B cell (primary cell): ENCODE data around the gene MYH10. TPM values are rescaled to one million over a fixed set of nuclear protein-coding genes. Genes with fewer than 3 reads are reported as not detected.

Experiments
- ATAC-seq: fragments of 200-7000 bp; cut with Tn5 transposase; one replicate; pipeline ENCODE4 v1.10.0; 2021; ENCODE audit warnings: low read depth, mild to moderate bottlenecking, moderate number of reproducible peaks, moderate library complexity
- CTCF ChIA-PET: fragments of 350-600 bp; sonication (Branson Sonifier 250); formaldehyde crosslinking; loops from one replicate; lab custom pipeline; 2021; ENCODE audit warnings: antibody characterized with exemption, inconsistent platforms; lab: Charles Lee
- POLR2A ChIA-PET: fragments of 350-600 bp; sonication (Branson Sonifier 250); formaldehyde crosslinking; loops from one replicate; lab custom pipeline; 2021; ENCODE audit warnings: antibody characterized with exemption; lab: Charles Lee
- DNase-seq: peaks from one replicate; pipeline ENCODE4 v3.0.0; 2013
- H2AFZ ChIP-seq: 2 replicates; pipeline ENCODE4 v1.6.1; 2012; ENCODE audit warnings: mild to moderate bottlenecking, low read depth, low read length; ENCODE audit not compliant: insufficient read depth, poor library complexity, severe bottlenecking
- H3K27ac ChIP-seq, 2 donors: 1 replicate in 1 of 2; 2 replicates in 1 of 2; pipeline ENCODE4 v1.5.1; 2012 to 2013; ENCODE audit warnings: low read length in 2 of 2, mild to moderate bottlenecking in 2 of 2, moderate library complexity in 1 of 2
- H3K27me3 ChIP-seq, 4 experiments: fragments of 200-600 bp in 1 of 4; sonication (generic) in 1 of 4; replicated peaks in 1 of 4; 1 replicate in 2 of 4; 2 replicates in 2 of 4; pipeline versions ENCODE4 v1.6.1 to v1.7.0; 2013 to 2016; ENCODE audit warnings: low read length in 3 of 4, mild to moderate bottlenecking in 2 of 4, mixed read lengths in 1 of 4, moderate library complexity in 1 of 4; ENCODE audit not compliant: insufficient read depth in 4 of 4, control insufficient read depth in 3 of 4; ENCODE audit errors: control extremely low read depth in 1 of 4
- H3K36me3 ChIP-seq, 2 experiments: replicated peaks in 1 of 2; 1 replicate in 1 of 2; 2 replicates in 1 of 2; pipeline versions ENCODE4 v1.6.1 to v1.7.1; 2013; ENCODE audit warnings: low read length in 1 of 2; ENCODE audit not compliant: insufficient read depth in 2 of 2, control insufficient read depth in 1 of 2; ENCODE audit errors: control extremely low read depth in 1 of 2, extremely low read depth in 1 of 2
- H3K4me1 ChIP-seq, 2 donors: fragments of 200-600 bp in 1 of 2; sonication (generic) in 1 of 2; 1 replicate in 1 of 2; 2 replicates in 1 of 2; pipeline versions ENCODE4 v1.5.1 to v1.6.1; 2013 to 2017; ENCODE audit warnings: low read length in 2 of 2; ENCODE audit not compliant: control insufficient read depth in 2 of 2, insufficient read depth in 2 of 2
- H3K4me2 ChIP-seq: replicated peaks from 2 replicates; pipeline ENCODE3; 2012; ENCODE audit warnings: mild to moderate bottlenecking, low read depth, low read length; ENCODE audit not compliant: poor library complexity, severe bottlenecking
- H3K4me3 ChIP-seq, 5 experiments: fragments of 200-600 bp in 1 of 5; sonication (generic) in 1 of 5; 1 replicate in 3 of 5; 2 replicates in 2 of 5; pipeline versions ENCODE4 v1.5.1 to v1.7.0; 2011 to 2016; ENCODE audit warnings: low read length in 4 of 5, mild to moderate bottlenecking in 4 of 5, low read depth in 2 of 5, control low read depth in 1 of 5, moderate library complexity in 1 of 5; ENCODE audit not compliant: insufficient read depth in 1 of 5; ENCODE audit errors: control extremely low read depth in 1 of 5, extremely low read depth in 1 of 5
- H3K79me2 ChIP-seq: fragments of 200-600 bp; sonication (generic); one replicate; pipeline ENCODE4 v1.6.0; 2016; ENCODE audit warnings: low read length; ENCODE audit not compliant: control insufficient read depth, insufficient read depth
- H3K9ac ChIP-seq: fragments of 200-600 bp; sonication (generic); 2 replicates; pipeline ENCODE4 v1.6.1; 2017; ENCODE audit warnings: mild to moderate bottlenecking, low read length, moderate library complexity
- H3K9me3 ChIP-seq, 3 donors: one replicate each; pipeline versions ENCODE4 v1.6.1 to v1.7.1; 2013; ENCODE audit warnings: low read length in 2 of 3; ENCODE audit not compliant: control insufficient read depth in 2 of 3, insufficient read depth in 1 of 3; ENCODE audit errors: control extremely low read depth in 1 of 3
- H4K20me1 ChIP-seq: 2 replicates; pipeline ENCODE4 v1.6.0; 2012; ENCODE audit warnings: mild to moderate bottlenecking, low read length; ENCODE audit not compliant: insufficient read depth, control insufficient read depth, poor library complexity, severe bottlenecking
- H3K27ac Mint-ChIP-seq: one replicate; pipeline ENCODE4 v1.8.0; 2021; ENCODE audit warnings: mixed read lengths
- H3K27me3 Mint-ChIP-seq: one replicate; pipeline ENCODE4 v1.8.0; 2021; ENCODE audit warnings: mixed read lengths
- H3K4me1 Mint-ChIP-seq: one replicate; pipeline ENCODE4 v1.8.0; 2021; ENCODE audit warnings: mixed read lengths
- H3K4me3 Mint-ChIP-seq: one replicate; pipeline ENCODE4 v1.8.0; 2021; ENCODE audit warnings: mixed read lengths
- H3K9me3 Mint-ChIP-seq: one replicate; pipeline ENCODE4 v1.8.0; 2022; ENCODE audit warnings: mixed read lengths; ENCODE audit not compliant: insufficient read depth
- CTCF ChIP-seq: fragments of 200-600 bp; IDR thresholded peaks from one replicate; pipeline ENCODE4 v1.8.0; 2022; ENCODE audit warnings: antibody characterized with exemption, mild to moderate bottlenecking
- EZH2 ChIP-seq: IDR thresholded peaks from 2 replicates; pipeline ENCODE4 v1.6.1; 2012; ENCODE audit warnings: borderline replicate concordance, low read depth, mild to moderate bottlenecking, moderate library complexity, low read length; ENCODE audit not compliant: insufficient read depth, poor library complexity, severe bottlenecking
- WGBS: methylation state at CpG from one replicate; pipeline ENCODE4 v1.1.5; 2013; ENCODE audit warnings: missing lambda C conversion rate; ENCODE audit not compliant: insufficient coverage; 5-methylcytosine and 5-hydroxymethylcytosine counted together
- intact Hi-C: fragments of 100-400 bp; cut with micrococcal nuclease; formaldehyde crosslinking; loops from one replicate; pipeline ENCODE4 v1.10.0; 2022
- polyA plus RNA-seq: library from polyadenylated mRNA; depleted of rRNA; stranded (reverse); fragments of >200 nt; gene quantifications from 2 replicates; pipeline ENCODE4 v1.2.3, GENCODE V29; 2012
- total RNA-seq, 2 donors: library from RNA; stranded (reverse); fragments of 120-200 nt in 1 of 2; gene quantifications; 1 replicate in 1 of 2; 2 replicates in 1 of 2; pipeline versions ENCODE4 v1.2.3 to v1.2.4, GENCODE V29; 2013 to 2022

Gene MYH10
- total and polyA plus RNA-seq, 2 donors (not counting 1 experiment from before 2014, with no cell fraction given), result 0.04 to 1.7 TPM

- Mint-ChIP-seq H3K9me3 (no peaks in the 10 kb centered on the region), H3K27me3 (peaks cover 3% of the 10 kb centered on the region), H3K27ac (no peak overlapping the region), H3K4me3 (no peak overlapping the region), H3K4me1 (no peaks in the 10 kb centered on the region)
- Histone ChIP-seq H3K36me3 (no peaks in the 10 kb centered on the region), H3K4me3 (no peak overlapping the region), H3K9me3 (peaks cover 0 to 3% (median 0%) of the 10 kb centered on the region in 3 donors), H3K79me2 (no peaks in the 10 kb centered on the region), H3K4me2 (no peak overlapping the region), H3K27me3 (peaks cover 0 to 4% (median 0%) of the 10 kb centered on the region in 4 experiments), H3K9ac (no peak overlapping the region), H3K4me1 (no peaks in the 10 kb centered on the region), H2AFZ (no peak overlapping the region), H4K20me1 (no peaks in the 10 kb centered on the region), H3K27ac (no peak overlapping the region)
- ChIA-PET CTCF (no interaction called here), POLR2A (no interaction called here)
- intact Hi-C loops, result no loop called here
- TF ChIP-seq EZH2, result no peak
- TF ChIP-seq CTCF, result no peak
- 80% methylated on average over 1 of the region's 1 CpG for WGBS
- DNase-seq, result no peak
- no peak for ATAC-seq
These were observed 43.1 kb upstream of the MYH10 start for GRCh38 chr17:8673612-8674011.

- H2AFZ ChIP-seq, result no peak overlapping the region
- no peaks in the 10 kb centered on the region for H3K36me3 ChIP-seq
- H4K20me1 ChIP-seq, result no peaks in the 10 kb centered on the region
- DNase-seq, result no peak
- peaks cover 0 to 4% (median 0%) of the 10 kb centered on the region in 4 experiments for H3K27me3 ChIP-seq
- Mint-ChIP-seq H3K4me3 (no peak overlapping the region), H3K27ac (no peak overlapping the region), H3K9me3 (no peaks in the 10 kb centered on the region), H3K4me1 (no peaks in the 10 kb centered on the region), H3K27me3 (peaks cover 3% of the 10 kb centered on the region)
- no peak overlapping the region for H3K4me2 ChIP-seq
- WGBS, result 89% methylated on average over 8 of the region's 9 CpGs
- ChIA-PET CTCF (no interaction called here), POLR2A (no interaction called here)
- intact Hi-C loops, result no loop called here
- no peak overlapping the region for H3K4me3 ChIP-seq
- no peak for TF ChIP-seq CTCF
- TF ChIP-seq EZH2, result no peak
- ATAC-seq, result no peak
- H3K9me3 ChIP-seq, result peaks cover 0 to under 1% (median 0%) of the 10 kb centered on the region in 3 donors
- no peak overlapping the region for H3K27ac ChIP-seq
- no peaks in the 10 kb centered on the region for H3K79me2 ChIP-seq
- no peaks in the 10 kb centered on the region for H3K4me1 ChIP-seq
- H3K9ac ChIP-seq, result no peak overlapping the region
These were observed 41.8 kb upstream of the MYH10 start for GRCh38 chr17:8672326-8672725.
